Adrenal gland (tissue), 12 donors: ENCODE data around the gene CAMK2D. TPM values are rescaled to one million over a fixed set of nuclear protein-coding genes. Genes with fewer than 3 reads are reported as not detected.

Experiments used
- DNase-seq, 7 donors: peaks; one replicate each; pipeline ENCODE4 v3.0.0-alpha.2; 2019 to 2020
- H3K27ac ChIP-seq, 5 donors: fragments of 200-600 bp; sonication (generic) in 4 of 5; 1 replicate in 3 of 5; 2 replicates in 2 of 5; pipeline versions ENCODE4 v1.5.1 to v1.8.0; 2016 to 2020; ENCODE audit warnings: mild to moderate bottlenecking in 1 of 5
- H3K27me3 ChIP-seq: fragments of 200-600 bp; 2 replicates; pipeline ENCODE4 v1.8.0; 2021
- H3K36me3 ChIP-seq, 2 donors: fragments of 200-600 bp; replicated peaks in 1 of 2; 1 replicate in 1 of 2; 2 replicates in 1 of 2; pipeline versions ENCODE4 v1.5.1 to v1.8.0; 2018 to 2022
- H3K4me1 ChIP-seq, 2 donors: fragments of 200-600 bp; replicated peaks in 1 of 2; 1 replicate in 1 of 2; 2 replicates in 1 of 2; pipeline versions ENCODE4 v1.5.1 to v1.8.0; 2018 to 2021
- H3K4me3 ChIP-seq, 4 donors: fragments of 200-600 bp; sonication (generic) in 3 of 4; one replicate each; pipeline ENCODE4 v1.5.1; 2016 to 2018
- H3K9me3 ChIP-seq, 3 donors: fragments of 200-600 bp; sonication (generic) in 1 of 3; replicated peaks in 1 of 3; 1 replicate in 2 of 3; 2 replicates in 1 of 3; pipeline versions ENCODE4 v1.5.1 to v1.8.0; 2016 to 2021
- CTCF ChIP-seq, 6 experiments: fragments of 450-650 bp in 4 of 6; fragments of 200-600 bp in 2 of 6; sonication (generic) in 1 of 6; IDR thresholded peaks; 1 replicate in 5 of 6; 2 replicates in 1 of 6; pipeline versions ENCODE4 v1.5.1 to v1.8.0; 2016 to 2021; ENCODE audit warnings: antibody characterized with exemption in 6 of 6, mild to moderate bottlenecking in 2 of 6, moderate library complexity in 1 of 6
- POLR2A ChIP-seq, 2 donors: fragments of 450-650 bp; IDR thresholded peaks; one replicate each; pipeline ENCODE4 v1.6.1; 2017; ENCODE audit warnings: antibody characterized with exemption in 2 of 2, mild to moderate bottlenecking in 2 of 2, moderate library complexity in 1 of 2
- WGBS, 4 donors: extraction: QIAGEN DNeasy Blood & Tissue Kit in 2 of 4; methylation state at CpG; one replicate each; pipeline versions ENCODE4 v1.1.5 to v1.1.7; 2013 to 2017; 5-methylcytosine and 5-hydroxymethylcytosine counted together
- intact Hi-C, 2 donors: fragments of 100-400 bp; cut with DNase I; formaldehyde crosslinking; loops; one replicate each; pipeline versions ENCODE4 v1.14.1 to v1.15.0; 2022 to 2023
- polyA plus RNA-seq, 3 donors: library from polyadenylated mRNA; stranded (reverse); fragments of 200-250 nt in 2 of 3; fragments of 350-450 nt in 1 of 3; fragmentation: Illumina TruSeq in 1 of 3; extraction: RNeasy Lipid Tissue Mini Kit (QIAGEN cat#74804) in 1 of 3; gene quantifications; one replicate each; pipeline ENCODE4 v1.2.3, GENCODE V29; 2013 to 2014
- total RNA-seq, 9 donors: library from RNA; depleted of rRNA in 4 of 9; stranded (reverse); fragments of >200 nt in 4 of 9; fragments of 120-200 nt in 1 of 9; fragmentation: NEBNext Ultra II Directional in 1 of 9; extraction: Animal tissue kit (Norgen Biotek cat#: 25700) in 1 of 9; gene quantifications; one replicate each; pipeline versions ENCODE4 v1.1.0 to v1.2.4, GENCODE V29; 2013 to 2023
- donor health status: healthy with polysubstance abuse.
- donor health status: Bipolar disorder and iron deficiency.
- donor health status: DM: yes; HTN: yes; CAD: no.
- donor health status: DM: no; HTN: no; CAD: no.
- donor health status: DM: no; HTN: no; CAD: no.
- donor health status: DM: yes; HTN: yes; CAD: no.

The CAMK2D gene
- total and polyA plus RNA-seq, 12 donors: 7.6 to 83.9 (median 33.6) TPM

DNA sequence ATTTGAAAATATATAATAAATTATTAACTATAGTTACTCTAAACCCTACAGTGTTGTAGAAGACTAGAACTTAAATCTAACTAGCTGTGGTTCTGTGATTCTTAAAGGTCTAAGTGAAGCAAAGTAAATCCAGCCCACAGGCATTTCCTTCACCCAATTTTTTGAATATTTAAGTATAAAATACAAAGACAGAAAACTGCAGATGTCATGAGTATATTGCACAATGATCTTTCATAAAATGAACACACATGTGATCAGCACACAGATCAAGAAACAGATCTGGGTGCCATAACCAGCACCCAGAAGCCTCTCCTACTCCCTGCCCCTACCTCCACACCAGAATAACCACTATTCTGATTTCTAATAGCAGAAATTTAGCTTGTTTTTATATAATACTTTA is 82.9 kb downstream of the CAMK2D start:
- H3K36me3 ChIP-seq: no peaks in the 10 kb centered on the region
- DNase-seq: no peak
- H3K9me3 ChIP-seq: no peaks in the 10 kb centered on the region
- intact Hi-C loops: no loop called here
- TF ChIP-seq POLR2A (IDR thresholded peaks at IDR 0.05): no peak
- no peak for TF ChIP-seq CTCF (IDR thresholded peaks at IDR 0.05)
- H3K4me1 ChIP-seq: peaks cover 20 to 31% of the 10 kb centered on the region in 2 donors
- no peak overlapping the region for H3K4me3 ChIP-seq
- H3K27ac ChIP-seq: no peak overlapping the region
- no peaks in the 10 kb centered on the region for H3K27me3 ChIP-seq

DNA sequence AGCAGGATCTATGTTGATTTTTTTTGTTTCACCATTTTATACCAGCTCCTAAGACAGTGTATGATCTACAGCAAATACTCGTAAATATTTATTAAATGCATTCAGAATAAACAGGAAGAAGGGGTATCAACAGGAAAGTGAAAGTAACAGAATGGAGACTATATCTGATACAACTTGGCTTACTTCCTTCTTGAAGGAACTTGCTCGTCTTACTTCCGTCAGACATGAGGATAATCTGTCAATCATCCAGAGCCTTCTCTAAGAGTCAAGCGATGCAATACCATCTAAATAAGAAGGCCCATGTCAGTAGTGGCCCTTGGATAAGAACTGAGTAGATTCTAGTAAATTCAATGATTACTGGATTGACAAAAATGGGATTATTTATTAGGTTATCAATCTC is 84.2 kb downstream of the CAMK2D start:
- H3K36me3 ChIP-seq: no peaks in the 10 kb centered on the region
- intact Hi-C loops: no loop called here
- no peak overlapping the region for H3K27ac ChIP-seq
- H3K4me1 ChIP-seq: peaks cover 20 to 31% of the 10 kb centered on the region in 2 donors
- no peak overlapping the region for H3K4me3 ChIP-seq
- no peaks in the 10 kb centered on the region for H3K27me3 ChIP-seq
- no peak for DNase-seq
- WGBS, 4 donors: 64 to 71% (median 68%) methylated on average over 4 of the region's 4 CpGs
- TF ChIP-seq CTCF (IDR thresholded peaks at IDR 0.05): no peak
- TF ChIP-seq POLR2A (IDR thresholded peaks at IDR 0.05): no peak
- no peaks in the 10 kb centered on the region for H3K9me3 ChIP-seq

GRCh38 chr4:113675731-113676697 is 85.5 kb downstream of the CAMK2D start:
- H3K27me3 ChIP-seq: no peaks in the 10 kb centered on the region
- H3K36me3 ChIP-seq: no peaks in the 10 kb centered on the region
- peaks cover 20 to 31% of the 10 kb centered on the region in 2 donors for H3K4me1 ChIP-seq
- H3K27ac ChIP-seq: no peak overlapping the region
- 43 to 66% (median 56%) methylated on average over 2 of the region's 2 CpGs for WGBS, 4 donors
- TF ChIP-seq CTCF (IDR thresholded peaks at IDR 0.05): no peak
- TF ChIP-seq POLR2A (IDR thresholded peaks at IDR 0.05): no peak
- H3K4me3 ChIP-seq: no peak overlapping the region
- H3K9me3 ChIP-seq: no peaks in the 10 kb centered on the region
- intact Hi-C loops: no loop called here
- no peak for DNase-seq

DNA sequence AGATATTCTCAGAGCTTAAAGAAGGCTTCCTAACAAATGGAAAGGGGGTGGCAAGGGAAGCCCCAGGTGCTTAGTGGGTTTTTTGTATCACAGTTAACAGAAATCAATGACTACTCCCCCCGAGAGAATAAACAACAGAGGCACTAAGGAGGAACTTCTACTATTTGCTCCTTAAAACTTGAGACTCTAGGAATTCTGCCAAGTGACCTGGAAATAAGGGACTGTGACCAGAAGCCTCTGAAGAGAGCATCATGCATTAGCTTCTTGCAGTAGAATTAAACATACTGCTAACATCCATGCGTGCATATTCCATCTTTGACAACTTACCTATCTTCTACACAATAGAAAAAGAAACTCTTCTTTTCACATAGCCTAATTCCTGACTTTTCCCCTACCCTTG is 86.8 kb downstream of the CAMK2D start:
- H3K27me3 ChIP-seq: no peaks in the 10 kb centered on the region
- DNase-seq: no peak
- no peak overlapping the region for H3K27ac ChIP-seq
- no peak for TF ChIP-seq CTCF (IDR thresholded peaks at IDR 0.05)
- no peak for TF ChIP-seq POLR2A (IDR thresholded peaks at IDR 0.05)
- WGBS, 4 donors: 52 to 73% (median 63%) methylated on average over 2 of the region's 2 CpGs
- intact Hi-C loops: no loop called here
- peaks cover 20 to 31% of the 10 kb centered on the region in 2 donors for H3K4me1 ChIP-seq
- H3K4me3 ChIP-seq: no peak overlapping the region
- H3K9me3 ChIP-seq: no peaks in the 10 kb centered on the region
- H3K36me3 ChIP-seq: no peaks in the 10 kb centered on the region
